Cardiac atrium fibroblast (primary cell): ENCODE measurements around the gene CHN2. TPM values are rescaled to one million over a fixed set of nuclear protein-coding genes. Genes with fewer than 3 reads are reported as not detected.

ENCODE experiments used
- total RNA-seq: library from RNA; depleted of rRNA; stranded (reverse); fragments of >200 nt; gene quantifications from 2 replicates; pipeline ENCODE4 v1.2.3, GENCODE V29; 2015

The CHN2 gene
- 0.16 and 1.8 TPM in 2 replicates for total RNA-seq

GRCh38 chr7:29194594-29195427 is at the start of gene CHN2:
Gene CHN2 (plus strand): TSS chr7:29194775.

GRCh38 chr7:29146057-29146706 is 48.4 kb upstream of the CHN2 start, which contains the start of gene CPVL:
Gene CPVL (minus strand): TSS chr7:29146537. CDS start chr7:29121061, 25,476 bp downstream.

Other genes with a start within 250 kb of the CHN2 start
- gene TRIL, start 236.4 kb upstream of the CHN2 start, total RNA-seq: 0.72 and 0.97 TPM in 2 replicates
- not detected in 2 replicates for gene CPVL, start 48.2 kb upstream of the CHN2 start, total RNA-seq